B cell (primary cell): Measurements from ENCODE around the gene ARHGAP30. TPM values are rescaled to one million over a fixed set of nuclear protein-coding genes. Genes with fewer than 3 reads are reported as not detected.

Experiments
- ATAC-seq: fragments of 200-7000 bp; cut with Tn5 transposase; one replicate; pipeline ENCODE4 v1.10.0; 2021; ENCODE audit warnings: low read depth, mild to moderate bottlenecking, moderate number of reproducible peaks, moderate library complexity
- CTCF ChIA-PET: fragments of 350-600 bp; sonication (Branson Sonifier 250); formaldehyde crosslinking; loops from one replicate; lab custom pipeline; 2021; ENCODE audit warnings: antibody characterized with exemption, inconsistent platforms; lab: Charles Lee
- POLR2A ChIA-PET: fragments of 350-600 bp; sonication (Branson Sonifier 250); formaldehyde crosslinking; loops from one replicate; lab custom pipeline; 2021; ENCODE audit warnings: antibody characterized with exemption; lab: Charles Lee
- DNase-seq: peaks from one replicate; pipeline ENCODE4 v3.0.0; 2013
- H2AFZ ChIP-seq: 2 replicates; pipeline ENCODE4 v1.6.1; 2012; ENCODE audit warnings: mild to moderate bottlenecking, low read depth, low read length; ENCODE audit not compliant: insufficient read depth, poor library complexity, severe bottlenecking
- H3K27ac ChIP-seq, 2 donors: 1 replicate in 1 of 2; 2 replicates in 1 of 2; pipeline ENCODE4 v1.5.1; 2012 to 2013; ENCODE audit warnings: low read length in 2 of 2, mild to moderate bottlenecking in 2 of 2, moderate library complexity in 1 of 2
- H3K27me3 ChIP-seq, 4 experiments: fragments of 200-600 bp in 1 of 4; sonication (generic) in 1 of 4; replicated peaks in 1 of 4; 1 replicate in 2 of 4; 2 replicates in 2 of 4; pipeline versions ENCODE4 v1.6.1 to v1.7.0; 2013 to 2016; ENCODE audit warnings: low read length in 3 of 4, mild to moderate bottlenecking in 2 of 4, mixed read lengths in 1 of 4, moderate library complexity in 1 of 4; ENCODE audit not compliant: insufficient read depth in 4 of 4, control insufficient read depth in 3 of 4; ENCODE audit errors: control extremely low read depth in 1 of 4
- H3K36me3 ChIP-seq, 2 experiments: replicated peaks in 1 of 2; 1 replicate in 1 of 2; 2 replicates in 1 of 2; pipeline versions ENCODE4 v1.6.1 to v1.7.1; 2013; ENCODE audit warnings: low read length in 1 of 2; ENCODE audit not compliant: insufficient read depth in 2 of 2, control insufficient read depth in 1 of 2; ENCODE audit errors: control extremely low read depth in 1 of 2, extremely low read depth in 1 of 2
- H3K4me1 ChIP-seq, 2 donors: fragments of 200-600 bp in 1 of 2; sonication (generic) in 1 of 2; 1 replicate in 1 of 2; 2 replicates in 1 of 2; pipeline versions ENCODE4 v1.5.1 to v1.6.1; 2013 to 2017; ENCODE audit warnings: low read length in 2 of 2; ENCODE audit not compliant: control insufficient read depth in 2 of 2, insufficient read depth in 2 of 2
- H3K4me2 ChIP-seq: replicated peaks from 2 replicates; pipeline ENCODE3; 2012; ENCODE audit warnings: mild to moderate bottlenecking, low read depth, low read length; ENCODE audit not compliant: poor library complexity, severe bottlenecking
- H3K4me3 ChIP-seq, 5 experiments: fragments of 200-600 bp in 1 of 5; sonication (generic) in 1 of 5; 1 replicate in 3 of 5; 2 replicates in 2 of 5; pipeline versions ENCODE4 v1.5.1 to v1.7.0; 2011 to 2016; ENCODE audit warnings: low read length in 4 of 5, mild to moderate bottlenecking in 4 of 5, low read depth in 2 of 5, control low read depth in 1 of 5, moderate library complexity in 1 of 5; ENCODE audit not compliant: insufficient read depth in 1 of 5; ENCODE audit errors: control extremely low read depth in 1 of 5, extremely low read depth in 1 of 5
- H3K79me2 ChIP-seq: fragments of 200-600 bp; sonication (generic); one replicate; pipeline ENCODE4 v1.6.0; 2016; ENCODE audit warnings: low read length; ENCODE audit not compliant: control insufficient read depth, insufficient read depth
- H3K9ac ChIP-seq: fragments of 200-600 bp; sonication (generic); 2 replicates; pipeline ENCODE4 v1.6.1; 2017; ENCODE audit warnings: mild to moderate bottlenecking, low read length, moderate library complexity
- H3K9me3 ChIP-seq, 3 donors: one replicate each; pipeline versions ENCODE4 v1.6.1 to v1.7.1; 2013; ENCODE audit warnings: low read length in 2 of 3; ENCODE audit not compliant: control insufficient read depth in 2 of 3, insufficient read depth in 1 of 3; ENCODE audit errors: control extremely low read depth in 1 of 3
- H4K20me1 ChIP-seq: 2 replicates; pipeline ENCODE4 v1.6.0; 2012; ENCODE audit warnings: mild to moderate bottlenecking, low read length; ENCODE audit not compliant: insufficient read depth, control insufficient read depth, poor library complexity, severe bottlenecking
- H3K27ac Mint-ChIP-seq: one replicate; pipeline ENCODE4 v1.8.0; 2021; ENCODE audit warnings: mixed read lengths
- H3K27me3 Mint-ChIP-seq: one replicate; pipeline ENCODE4 v1.8.0; 2021; ENCODE audit warnings: mixed read lengths
- H3K4me1 Mint-ChIP-seq: one replicate; pipeline ENCODE4 v1.8.0; 2021; ENCODE audit warnings: mixed read lengths
- H3K4me3 Mint-ChIP-seq: one replicate; pipeline ENCODE4 v1.8.0; 2021; ENCODE audit warnings: mixed read lengths
- H3K9me3 Mint-ChIP-seq: one replicate; pipeline ENCODE4 v1.8.0; 2022; ENCODE audit warnings: mixed read lengths; ENCODE audit not compliant: insufficient read depth
- EZH2 ChIP-seq: IDR thresholded peaks from 2 replicates; pipeline ENCODE4 v1.6.1; 2012; ENCODE audit warnings: borderline replicate concordance, low read depth, mild to moderate bottlenecking, moderate library complexity, low read length; ENCODE audit not compliant: insufficient read depth, poor library complexity, severe bottlenecking
- WGBS: methylation state at CpG from one replicate; pipeline ENCODE4 v1.1.5; 2013; ENCODE audit warnings: missing lambda C conversion rate; ENCODE audit not compliant: insufficient coverage; 5-methylcytosine and 5-hydroxymethylcytosine counted together
- intact Hi-C: fragments of 100-400 bp; cut with micrococcal nuclease; formaldehyde crosslinking; loops from one replicate; pipeline ENCODE4 v1.10.0; 2022
- polyA plus RNA-seq: library from polyadenylated mRNA; depleted of rRNA; stranded (reverse); fragments of >200 nt; gene quantifications from 2 replicates; pipeline ENCODE4 v1.2.3, GENCODE V29; 2012
- total RNA-seq, 2 donors: library from RNA; stranded (reverse); fragments of 120-200 nt in 1 of 2; gene quantifications; 1 replicate in 1 of 2; 2 replicates in 1 of 2; pipeline versions ENCODE4 v1.2.3 to v1.2.4, GENCODE V29; 2013 to 2022
- TF ChIP-seq, protein P1 (sequence below): fragments of 200-600 bp; IDR thresholded peaks from one replicate; pipeline ENCODE4 v1.8.0; 2022; ENCODE audit warnings: antibody characterized with exemption, mild to moderate bottlenecking

ARHGAP30 gene
- total and polyA plus RNA-seq, 2 donors (not counting 1 experiment from before 2014, with no cell fraction given), result 122 to 146 TPM

DNA sequence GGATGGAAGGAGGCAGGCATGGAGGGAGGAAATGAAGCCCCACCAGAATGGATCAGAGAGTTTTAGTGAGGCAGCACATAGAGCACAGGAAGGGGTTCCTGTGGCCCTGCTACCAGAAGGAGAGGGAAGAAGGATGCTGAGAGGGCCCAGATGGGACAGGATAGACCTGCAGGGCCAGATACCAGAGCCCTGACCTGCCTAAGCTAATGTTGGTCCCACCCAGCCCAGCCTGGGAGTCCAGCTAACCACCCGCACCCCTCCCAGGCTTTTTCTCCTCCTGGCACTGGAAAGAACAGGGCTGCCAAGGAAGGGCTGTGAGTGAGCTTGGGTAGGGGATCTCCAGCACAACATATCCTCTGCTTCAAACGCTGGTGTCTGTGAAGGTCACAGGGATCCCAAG, 12.8 kb upstream of the ARHGAP30 start:
- no peak overlapping the region for H3K4me3 ChIP-seq
- no peaks in the 10 kb centered on the region for H3K36me3 ChIP-seq
- no peak overlapping the region for H3K27ac ChIP-seq
- no peak overlapping the region for H2AFZ ChIP-seq
- no peaks in the 10 kb centered on the region for H3K4me1 ChIP-seq
- H3K79me2 ChIP-seq, result no peaks in the 10 kb centered on the region
- DNase-seq (no peak), ATAC-seq (no peak)
- H3K9me3 ChIP-seq, result no peaks in the 10 kb centered on the region
- no peak overlapping the region for H3K9ac ChIP-seq
- H3K27me3 Mint-ChIP-seq, result peaks cover 7% of the 10 kb centered on the region
- no peaks in the 10 kb centered on the region for H4K20me1 ChIP-seq
- CTCF ChIA-PET, result interaction anchor here (1.1 kb wide), 1 partner anchor 15 kb away, joined by 5 read pairs; the partner anchor contains the start of gene KLHDC9
- POLR2A ChIA-PET, result no interaction called here
- TF ChIP-seq, protein P1, sequence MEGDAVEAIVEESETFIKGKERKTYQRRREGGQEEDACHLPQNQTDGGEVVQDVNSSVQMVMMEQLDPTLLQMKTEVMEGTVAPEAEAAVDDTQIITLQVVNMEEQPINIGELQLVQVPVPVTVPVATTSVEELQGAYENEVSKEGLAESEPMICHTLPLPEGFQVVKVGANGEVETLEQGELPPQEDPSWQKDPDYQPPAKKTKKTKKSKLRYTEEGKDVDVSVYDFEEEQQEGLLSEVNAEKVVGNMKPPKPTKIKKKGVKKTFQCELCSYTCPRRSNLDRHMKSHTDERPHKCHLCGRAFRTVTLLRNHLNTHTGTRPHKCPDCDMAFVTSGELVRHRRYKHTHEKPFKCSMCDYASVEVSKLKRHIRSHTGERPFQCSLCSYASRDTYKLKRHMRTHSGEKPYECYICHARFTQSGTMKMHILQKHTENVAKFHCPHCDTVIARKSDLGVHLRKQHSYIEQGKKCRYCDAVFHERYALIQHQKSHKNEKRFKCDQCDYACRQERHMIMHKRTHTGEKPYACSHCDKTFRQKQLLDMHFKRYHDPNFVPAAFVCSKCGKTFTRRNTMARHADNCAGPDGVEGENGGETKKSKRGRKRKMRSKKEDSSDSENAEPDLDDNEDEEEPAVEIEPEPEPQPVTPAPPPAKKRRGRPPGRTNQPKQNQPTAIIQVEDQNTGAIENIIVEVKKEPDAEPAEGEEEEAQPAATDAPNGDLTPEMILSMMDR, result no peak
- no peak for TF ChIP-seq EZH2
- H3K27ac Mint-ChIP-seq, result no peak overlapping the region
- intact Hi-C loops, result no loop called here
- no peaks in the 10 kb centered on the region for H3K27me3 ChIP-seq
- no peak overlapping the region for H3K4me3 Mint-ChIP-seq
- H3K4me1 Mint-ChIP-seq, result no peaks in the 10 kb centered on the region
- no peaks in the 10 kb centered on the region for H3K9me3 Mint-ChIP-seq
- WGBS, result 78% methylated on average over 1 of the region's 2 CpGs
- H3K4me2 ChIP-seq, result no peak overlapping the region

DNA sequence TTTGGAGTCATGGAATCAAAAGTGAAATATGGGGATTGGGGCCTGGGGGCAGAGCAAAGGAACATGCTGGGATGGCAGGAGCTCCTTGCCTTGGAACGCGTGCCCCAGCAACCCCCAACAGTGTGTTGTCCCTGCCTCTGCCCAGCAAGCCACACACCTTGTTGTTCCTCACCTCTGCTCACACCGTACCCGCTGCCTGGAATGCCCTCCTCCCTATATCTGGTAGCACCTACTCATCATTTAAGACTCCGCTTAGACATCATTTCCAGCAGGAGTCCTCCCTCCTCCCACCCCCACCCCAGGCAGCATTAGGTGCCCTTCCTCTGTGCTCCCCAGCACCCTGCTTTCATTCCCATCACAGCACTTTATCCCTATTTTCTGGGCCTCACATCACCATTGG, 11.8 kb upstream of the ARHGAP30 start:
- no peak overlapping the region for H3K9ac ChIP-seq
- no peak overlapping the region for H3K27ac ChIP-seq
- H3K27me3 ChIP-seq, result no peaks in the 10 kb centered on the region
- no peak for ATAC-seq
- Mint-ChIP-seq H3K9me3 (no peaks in the 10 kb centered on the region), H3K27me3 (peaks cover 7% of the 10 kb centered on the region), H3K4me1 (no peaks in the 10 kb centered on the region), H3K4me3 (no peak overlapping the region), H3K27ac (no peak overlapping the region)
- no peak overlapping the region for H3K4me2 ChIP-seq
- ChIA-PET POLR2A (no interaction called here), CTCF (no interaction called here)
- no peak overlapping the region for H3K4me3 ChIP-seq
- H3K4me1 ChIP-seq, result no peaks in the 10 kb centered on the region
- no peak overlapping the region for H2AFZ ChIP-seq
- H3K79me2 ChIP-seq, result no peaks in the 10 kb centered on the region
- WGBS, result 80% methylated on average over 5 of the region's 5 CpGs
- no peak for DNase-seq
- no peaks in the 10 kb centered on the region for H3K9me3 ChIP-seq
- TF ChIP-seq, protein P1, result no peak
- no peaks in the 10 kb centered on the region for H3K36me3 ChIP-seq
- no peaks in the 10 kb centered on the region for H4K20me1 ChIP-seq
- intact Hi-C loops, result no loop called here
